ENCODE results near the gene SCRN1. TPM values are rescaled to one million over a fixed set of nuclear protein-coding genes. Genes with fewer than 3 reads are reported as not detected.
A peak's percentile ranks its signal among the peaks of the same experiment; 100 is the strongest.

SCRN1 gene
- total RNA-seq, 1 experiment from 2014 or later: 81.6 TPM

DNA sequence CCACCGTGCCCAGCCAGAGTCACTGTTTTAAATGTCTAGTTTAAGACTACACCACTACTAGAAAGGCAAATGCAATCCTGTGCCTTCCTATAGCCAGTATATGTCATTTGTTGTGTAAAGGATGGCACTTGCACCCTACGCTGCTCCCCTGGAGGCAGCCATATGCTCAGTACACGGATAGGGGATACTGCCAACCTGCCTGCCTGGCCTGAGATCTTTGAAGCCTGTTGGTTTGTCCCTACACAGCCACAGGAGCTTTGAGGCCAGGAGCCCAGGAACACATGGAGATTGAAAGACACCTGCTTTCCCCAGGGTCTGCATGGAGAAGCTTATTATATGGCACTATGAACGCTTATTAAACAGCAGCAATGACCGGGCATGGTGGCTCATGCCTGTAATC lies 2.3 kb upstream of the SCRN1 start:
- no peaks in the 10 kb centered on the region for H3K27me3 ChIP-seq (replicated peaks)
- H3K4me3 ChIP-seq: no peak overlapping the region
- no peak for DNase-seq (ENCODE audit: low read depth in 1 of 2, low spot score in 2 of 2)
- H3K9me3 ChIP-seq (replicated peaks): 0 out of 2 replicates have a peak, but pooled peaks cover 3% of the 10 kb centered on the region
- peaks cover 27% of the 10 kb centered on the region for H3K4me1 ChIP-seq (replicated peaks)
- H3K36me3 ChIP-seq: peaks cover 12% of the 10 kb centered on the region
- no peak overlapping the region for H3K27ac ChIP-seq

DNA sequence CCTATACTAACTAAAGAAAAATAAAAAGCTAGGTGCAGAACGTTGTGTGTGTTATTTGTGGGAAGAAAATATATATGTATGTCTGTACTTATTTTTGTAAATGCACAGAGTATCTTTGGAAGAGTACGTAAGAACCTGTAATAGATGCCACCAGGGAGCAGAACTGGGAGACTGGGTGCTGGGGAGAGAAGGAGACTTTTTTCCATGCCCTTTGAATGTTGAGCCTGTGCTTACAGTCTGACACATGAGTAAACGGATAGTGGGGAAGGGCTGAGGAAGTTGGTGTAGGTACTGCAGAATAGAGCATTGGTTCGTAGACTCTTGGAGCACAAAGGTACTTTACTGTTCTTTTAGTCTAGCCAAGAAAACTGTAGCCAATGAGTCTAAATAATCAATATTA lies 1.3 kb upstream of the SCRN1 start:
- Histone ChIP-seq H3K27me3 (replicated peaks) (no peaks in the 10 kb centered on the region), H3K9me3 (replicated peaks) (0 out of 2 replicates have a peak, but pooled peaks cover 3% of the 10 kb centered on the region), H3K36me3 (peaks cover 12% of the 10 kb centered on the region), H3K27ac (no peak overlapping the region), H3K4me3 (no peak overlapping the region), H3K4me1 (replicated peaks) (peaks cover 30% of the 10 kb centered on the region)
- DNase-seq (ENCODE audit: low read depth in 1 of 2, low spot score in 2 of 2): no peak

DNA sequence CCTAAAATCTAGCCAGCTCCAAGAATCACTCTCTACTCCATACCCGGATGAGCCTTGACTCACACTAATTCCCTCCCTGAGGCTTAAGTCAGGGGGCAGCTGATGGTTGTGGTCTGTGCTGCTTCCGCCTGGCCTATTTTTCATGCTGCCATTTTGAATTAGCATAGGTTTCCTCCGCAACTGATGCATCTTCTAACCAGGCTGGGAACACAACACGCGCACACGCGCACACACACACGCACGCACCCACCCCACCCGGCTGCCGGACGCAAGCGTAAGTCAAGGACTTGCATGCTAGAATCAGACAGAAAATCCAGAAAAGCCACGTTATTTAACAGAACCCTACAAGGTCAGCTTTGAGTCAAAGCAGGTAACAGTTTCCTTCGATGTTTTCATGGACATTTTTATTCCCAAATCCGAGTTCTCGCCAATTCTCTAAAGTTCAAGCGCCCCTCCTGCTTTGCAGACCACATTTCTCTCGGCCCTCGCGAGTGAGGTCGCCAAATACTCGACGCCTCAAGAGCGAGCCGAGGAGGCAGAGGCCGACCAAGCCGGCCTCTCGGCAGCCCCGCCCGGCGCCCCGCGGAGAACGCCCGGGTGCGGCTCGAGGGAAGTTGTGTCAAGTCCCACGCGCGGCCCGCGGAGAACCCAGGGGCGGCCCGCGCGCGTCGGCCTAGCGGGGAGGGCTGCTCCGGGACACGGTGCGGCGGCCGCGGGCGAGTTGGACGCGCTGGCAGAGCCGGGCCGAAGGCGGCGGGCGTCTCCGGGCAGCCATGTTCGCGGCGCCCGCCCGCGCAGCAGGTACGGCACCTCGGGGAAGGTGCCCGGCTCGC lies 961 bp downstream of the SCRN1 start:
- peak overlapping the region; percentile 92 for H3K27ac ChIP-seq
- H3K4me3 ChIP-seq: peak overlapping the region; percentile 95
- H3K27me3 ChIP-seq (replicated peaks): no peaks in the 10 kb centered on the region
- 0 out of 2 replicates have a peak, but pooled peaks cover 3% of the 10 kb centered on the region for H3K9me3 ChIP-seq (replicated peaks)
- DNase-seq (ENCODE audit: low read depth in 1 of 2, low spot score in 2 of 2): peak in 1 of 2 experiments; percentile 60
- peaks cover 12% of the 10 kb centered on the region for H3K36me3 ChIP-seq
- peaks cover 33% of the 10 kb centered on the region for H3K4me1 ChIP-seq (replicated peaks)

DNA sequence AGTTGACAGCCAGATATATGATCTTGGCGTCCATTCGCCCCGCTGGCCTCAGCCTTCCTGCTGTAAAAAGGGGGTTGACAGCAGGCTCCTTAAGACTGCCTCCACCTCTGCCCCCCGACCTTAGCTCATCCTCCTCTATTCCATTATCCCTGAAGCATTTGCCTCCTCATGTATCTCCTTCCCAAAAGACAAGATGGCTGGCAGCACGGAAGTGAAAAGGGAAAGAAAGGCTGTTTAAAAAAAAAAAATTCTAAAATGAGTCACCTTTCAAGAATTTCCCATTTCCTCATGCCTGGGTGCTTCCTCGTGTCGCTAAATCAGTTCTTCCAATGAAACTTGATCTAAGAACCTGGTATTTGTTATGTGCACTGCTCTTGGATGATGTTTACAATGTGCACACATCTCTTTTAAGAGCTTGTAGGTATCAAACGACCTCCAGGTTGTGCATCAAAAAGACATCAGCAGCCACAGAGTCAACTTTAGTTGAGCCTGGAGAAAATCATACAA lies 1.7 kb downstream of the SCRN1 start:
- Histone ChIP-seq H3K27ac (peak overlapping the region; percentile 92), H3K4me3 (peak overlapping the region; percentile 95), H3K9me3 (replicated peaks) (0 out of 2 replicates have a peak, but pooled peaks cover 3% of the 10 kb centered on the region), H3K4me1 (replicated peaks) (peaks cover 33% of the 10 kb centered on the region), H3K27me3 (replicated peaks) (no peaks in the 10 kb centered on the region), H3K36me3 (peaks cover 12% of the 10 kb centered on the region)
- DNase-seq (ENCODE audit: low read depth in 1 of 2, low spot score in 2 of 2): peak; percentile 57 to 92

DNA sequence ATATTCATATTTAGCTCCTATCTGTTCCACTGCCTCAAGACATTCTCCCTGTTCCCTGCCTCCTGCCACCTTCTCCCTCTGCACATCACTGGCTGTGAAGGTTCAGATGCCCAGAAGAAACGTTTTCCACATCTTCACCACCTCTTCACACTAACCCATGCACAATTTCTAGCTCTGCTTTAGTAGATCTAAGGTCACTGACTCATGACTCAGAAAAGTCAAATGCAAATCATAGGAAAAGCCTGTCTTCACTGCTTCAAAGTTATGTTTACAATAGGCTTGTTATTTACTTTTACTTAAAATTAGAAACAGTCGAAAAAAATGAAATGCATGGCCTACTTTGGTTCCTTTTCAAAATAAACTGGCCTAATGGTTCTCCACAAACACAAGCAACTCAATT lies 2.5 kb downstream of the SCRN1 start:
- peak in 1 of 2 experiments; percentile 52 for DNase-seq (ENCODE audit: low read depth in 1 of 2, low spot score in 2 of 2)

DNA sequence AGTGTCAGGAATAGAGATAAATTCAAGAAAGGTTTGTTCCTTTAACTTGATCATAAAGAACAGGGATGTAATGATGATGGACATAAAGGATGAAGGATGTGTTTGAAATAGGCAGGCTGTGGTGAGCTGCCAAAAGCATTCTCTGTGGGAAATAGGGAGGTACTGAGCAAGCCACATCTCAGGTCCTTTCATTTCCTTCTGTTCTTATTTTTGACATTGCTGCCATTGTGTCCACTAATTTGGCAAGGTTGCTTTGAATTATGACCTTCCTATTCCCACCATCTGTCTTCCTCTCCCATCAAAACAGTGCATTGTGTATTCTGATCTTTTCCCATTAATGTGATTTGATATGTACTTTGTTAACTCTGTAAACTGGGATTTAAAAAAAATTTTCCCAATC lies 9.4 kb downstream of the SCRN1 start:
- DNase-seq (ENCODE audit: low read depth in 1 of 2, low spot score in 2 of 2): no peak
- no peaks in the 10 kb centered on the region for H3K4me1 ChIP-seq (replicated peaks)
- no peak overlapping the region for H3K27ac ChIP-seq
- H3K4me3 ChIP-seq: no peak overlapping the region
- no peaks in the 10 kb centered on the region for H3K27me3 ChIP-seq (replicated peaks)
- peaks cover 7% of the 10 kb centered on the region for H3K36me3 ChIP-seq
- no peaks in the 10 kb centered on the region for H3K9me3 ChIP-seq (replicated peaks)

More for the DNA sequence above, 2.5 kb downstream of the SCRN1 start:
- H3K36me3 ChIP-seq: peaks cover 12% of the 10 kb centered on the region
- H3K9me3 ChIP-seq (replicated peaks): 0 out of 2 replicates have a peak, but pooled peaks cover 3% of the 10 kb centered on the region
- no peaks in the 10 kb centered on the region for H3K27me3 ChIP-seq (replicated peaks)
- H3K4me1 ChIP-seq (replicated peaks): peaks cover 33% of the 10 kb centered on the region
- peak overlapping the region; percentile 92 for H3K27ac ChIP-seq
- H3K4me3 ChIP-seq: no peak overlapping the region

DNA sequence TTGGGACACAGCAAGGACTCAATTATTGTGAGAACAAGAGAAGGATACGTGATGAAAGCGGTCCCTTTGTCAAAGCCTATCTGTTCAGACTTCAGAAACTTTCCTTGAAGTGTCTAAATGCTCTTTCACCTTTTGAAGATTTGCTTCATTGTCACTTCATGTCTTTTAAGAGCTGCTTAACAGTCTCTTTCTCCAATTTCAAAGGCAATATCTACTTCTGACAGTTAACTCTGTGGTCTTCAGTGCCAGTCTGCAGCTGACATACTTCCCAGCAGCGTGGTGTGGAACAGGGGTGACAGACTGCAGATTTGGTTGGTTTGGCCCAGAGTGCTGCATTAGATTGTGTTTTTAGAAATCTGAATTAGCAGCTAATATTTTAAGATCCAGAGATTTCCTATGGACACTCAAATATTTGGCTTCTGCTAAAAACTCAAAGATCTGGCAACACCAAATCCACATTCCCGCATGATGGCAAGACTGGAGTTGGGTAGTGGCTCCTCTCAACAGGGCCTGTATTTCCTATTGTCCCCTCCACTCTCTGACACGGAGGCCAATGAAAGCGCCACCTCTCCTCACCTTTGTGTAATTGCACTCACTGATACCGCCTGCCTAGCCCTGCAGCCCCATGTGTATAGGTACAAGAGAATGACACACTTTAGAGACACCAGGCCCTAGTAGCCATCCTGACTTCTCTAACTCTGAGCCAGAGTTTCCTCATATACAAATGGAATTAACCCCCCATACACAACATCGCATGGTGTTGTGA lies 11.5 kb downstream of the SCRN1 start:
- DNase-seq (ENCODE audit: low read depth in 1 of 2, low spot score in 2 of 2): no peak
- H3K4me3 ChIP-seq: no peak overlapping the region
- no peak overlapping the region for H3K27ac ChIP-seq
- peaks cover 10% of the 10 kb centered on the region; the same call in 1 of the 2 replicates for H3K36me3 ChIP-seq
- no peaks in the 10 kb centered on the region for H3K27me3 ChIP-seq (replicated peaks)
- no peaks in the 10 kb centered on the region for H3K4me1 ChIP-seq (replicated peaks)
- H3K9me3 ChIP-seq (replicated peaks): no peaks in the 10 kb centered on the region

DNA sequence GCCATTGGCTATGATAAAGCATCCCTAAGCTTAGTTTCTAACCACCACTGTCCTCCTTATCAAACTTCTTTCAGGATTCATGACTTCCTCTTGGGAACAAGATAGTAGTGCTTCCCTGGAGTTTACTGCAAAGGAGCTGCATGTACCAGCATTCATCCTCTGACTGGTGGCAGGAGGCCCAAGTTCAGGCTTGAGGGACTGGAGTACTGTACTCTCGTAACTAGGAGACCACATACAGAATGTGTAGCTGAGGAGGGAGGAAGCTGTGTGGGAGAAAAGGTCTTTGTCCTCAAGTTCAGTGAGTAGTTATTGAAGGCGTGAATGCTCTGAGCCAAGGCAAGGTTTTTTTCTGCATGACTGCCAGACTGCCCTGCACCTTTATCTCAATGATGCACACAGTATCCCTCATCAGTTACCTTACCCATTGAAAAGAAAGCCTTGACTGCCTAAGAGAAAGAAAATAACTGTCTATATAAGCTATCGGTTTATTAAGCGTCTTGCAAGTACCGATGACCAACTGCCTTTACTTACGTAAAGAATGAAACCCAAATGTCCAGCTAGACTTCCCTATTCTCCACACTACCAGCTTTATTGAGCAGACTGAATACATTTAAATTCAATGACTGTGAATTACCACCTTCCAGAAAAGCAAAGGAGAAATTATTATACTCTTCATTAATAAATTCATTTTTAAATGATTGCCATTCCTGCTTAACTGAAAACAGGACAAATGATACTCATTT lies 12.8 kb downstream of the SCRN1 start:
- no peak for DNase-seq (ENCODE audit: low read depth in 1 of 2, low spot score in 2 of 2)
- Histone ChIP-seq H3K36me3 (peaks cover 10% of the 10 kb centered on the region), H3K27ac (no peak overlapping the region), H3K9me3 (replicated peaks) (no peaks in the 10 kb centered on the region), H3K27me3 (replicated peaks) (no peaks in the 10 kb centered on the region), H3K4me1 (replicated peaks) (no peaks in the 10 kb centered on the region), H3K4me3 (no peak overlapping the region)

DNA sequence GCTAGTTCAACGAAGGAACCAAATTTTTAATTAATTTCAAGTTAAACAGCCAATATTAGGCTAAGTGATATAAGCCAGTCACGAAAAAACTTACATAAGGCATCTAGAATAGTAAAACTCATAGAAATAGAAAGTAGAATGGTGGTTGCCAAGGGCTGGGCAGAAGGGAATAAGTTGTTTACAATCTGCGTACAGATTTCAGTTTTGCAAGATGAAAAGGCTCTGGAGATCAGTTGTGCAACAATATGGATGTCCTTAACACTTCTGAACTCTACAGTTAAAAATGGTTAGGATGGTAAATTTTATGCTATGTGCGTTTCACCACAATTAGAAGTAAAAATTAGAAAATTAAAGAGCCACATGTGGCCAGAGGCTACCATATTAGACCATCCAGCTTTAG lies 13.3 kb downstream of the SCRN1 start:
- DNase-seq (ENCODE audit: low read depth in 1 of 2, low spot score in 2 of 2): no peak
- Histone ChIP-seq H3K36me3 (peaks cover 10% of the 10 kb centered on the region), H3K27ac (no peak overlapping the region), H3K4me3 (no peak overlapping the region), H3K9me3 (replicated peaks) (no peaks in the 10 kb centered on the region), H3K27me3 (replicated peaks) (no peaks in the 10 kb centered on the region), H3K4me1 (replicated peaks) (no peaks in the 10 kb centered on the region)

DNA sequence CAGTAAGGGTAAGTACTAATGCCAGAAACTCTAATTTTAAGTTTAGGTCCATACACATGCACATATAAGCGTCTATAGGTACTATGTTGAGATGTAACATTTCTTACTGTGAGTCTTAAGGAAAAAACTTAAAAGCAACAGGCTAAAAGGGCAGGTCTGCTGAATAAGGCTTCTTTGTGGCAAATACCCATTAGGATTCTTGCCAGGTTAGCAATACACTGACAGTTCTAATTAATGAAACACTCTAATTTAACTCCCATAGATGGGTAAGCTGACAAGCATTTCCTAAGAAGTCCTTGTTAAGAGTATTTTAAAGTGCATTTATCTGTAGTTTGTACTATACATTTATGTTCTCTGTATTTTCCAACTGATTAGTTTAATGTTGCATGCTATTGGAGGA lies 14.0 kb downstream of the SCRN1 start:
- Histone ChIP-seq H3K4me1 (replicated peaks) (no peaks in the 10 kb centered on the region; the same call in 1 of the 2 replicates), H3K36me3 (peaks cover 13% of the 10 kb centered on the region), H3K4me3 (no peak overlapping the region), H3K9me3 (replicated peaks) (no peaks in the 10 kb centered on the region), H3K27me3 (replicated peaks) (no peaks in the 10 kb centered on the region), H3K27ac (no peak overlapping the region)
- DNase-seq (ENCODE audit: low read depth in 1 of 2, low spot score in 2 of 2): no peak

DNA sequence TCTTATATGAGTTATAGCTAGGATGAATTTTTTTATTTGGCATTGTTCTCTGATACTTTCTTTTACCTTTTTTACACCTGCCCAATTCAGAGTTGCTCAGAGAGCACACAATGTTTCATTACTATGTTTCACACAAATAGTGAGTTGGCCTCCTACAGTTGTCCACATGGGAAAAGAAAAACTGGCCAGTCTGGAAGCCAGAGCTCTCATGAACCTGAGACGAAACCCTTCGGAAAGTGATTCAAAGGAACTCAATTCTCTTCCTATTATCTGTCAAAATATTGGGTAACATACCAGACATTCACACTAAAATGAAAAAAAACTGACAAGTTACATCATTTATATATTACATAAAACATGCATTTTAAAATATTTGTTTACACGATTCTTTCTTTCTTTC lies 15.3 kb downstream of the SCRN1 start:
- H3K36me3 ChIP-seq: peaks cover 17% of the 10 kb centered on the region
- peaks cover 6% of the 10 kb centered on the region for H3K4me1 ChIP-seq (replicated peaks)
- no peaks in the 10 kb centered on the region for H3K27me3 ChIP-seq (replicated peaks)
- H3K27ac ChIP-seq: no peak overlapping the region
- DNase-seq (ENCODE audit: low read depth in 1 of 2, low spot score in 2 of 2): no peak
- no peaks in the 10 kb centered on the region for H3K9me3 ChIP-seq (replicated peaks)
- no peak overlapping the region for H3K4me3 ChIP-seq

DNA sequence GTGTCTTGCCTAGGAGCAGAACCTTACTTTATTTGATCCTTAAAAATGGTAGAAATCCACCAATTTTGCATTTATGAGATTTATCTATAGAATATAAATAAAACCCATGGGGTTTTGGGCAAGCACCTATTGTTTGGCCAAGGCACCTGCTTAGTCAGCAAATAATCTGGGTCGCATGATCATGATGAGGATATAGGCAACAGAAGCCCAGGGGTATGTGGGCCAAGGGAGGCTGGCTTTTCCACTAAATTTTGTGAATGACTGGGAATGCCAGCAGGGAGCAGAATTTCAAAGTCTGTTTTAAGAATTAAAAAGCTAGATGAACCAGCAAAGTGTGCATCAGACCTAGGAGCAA lies 17.3 kb downstream of the SCRN1 start:
- H3K9me3 ChIP-seq (replicated peaks): no peaks in the 10 kb centered on the region
- no peak overlapping the region for H3K27ac ChIP-seq
- no peak for DNase-seq (ENCODE audit: low read depth in 1 of 2, low spot score in 2 of 2)
- peaks cover 14% of the 10 kb centered on the region for H3K4me1 ChIP-seq (replicated peaks)
- H3K36me3 ChIP-seq: peaks cover 14% of the 10 kb centered on the region; the same call in 1 of the 2 replicates
- H3K4me3 ChIP-seq: no peak overlapping the region
- no peaks in the 10 kb centered on the region for H3K27me3 ChIP-seq (replicated peaks)

DNA sequence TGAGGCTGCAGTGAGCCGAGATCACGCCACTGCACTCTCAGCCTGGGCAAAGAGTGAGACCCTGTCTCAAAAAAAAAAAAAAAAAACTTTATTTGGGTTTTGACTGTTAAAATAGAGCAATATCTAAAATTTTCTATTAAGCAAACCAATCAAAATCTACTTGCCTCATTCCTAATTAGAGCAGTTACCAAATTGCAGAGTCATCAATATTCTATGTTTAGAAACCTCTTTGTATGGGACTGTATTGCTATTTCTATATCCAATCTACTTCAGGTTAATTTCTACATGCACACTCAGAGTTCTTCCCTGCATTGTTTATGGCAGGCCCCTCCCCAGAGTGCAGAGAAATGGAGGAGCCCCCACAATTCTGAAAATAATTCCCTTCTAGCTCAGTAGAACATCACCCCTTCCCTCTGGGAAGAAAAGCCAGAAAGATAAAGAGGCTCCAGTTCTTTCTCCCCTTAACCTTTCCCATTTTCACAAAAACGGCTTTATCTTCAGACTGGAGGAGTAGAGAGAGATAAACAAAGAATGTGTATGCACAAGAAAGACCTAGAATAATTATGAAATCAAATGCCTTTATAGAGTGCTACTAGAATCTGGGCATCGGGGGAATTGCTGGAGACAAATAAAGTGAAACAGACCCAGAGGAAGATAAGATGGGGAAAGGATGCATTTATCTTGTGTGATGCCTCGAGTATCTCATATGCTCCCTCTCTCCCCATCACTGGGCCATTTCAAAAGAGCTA lies 17.9 kb downstream of the SCRN1 start:
- Histone ChIP-seq H3K9me3 (replicated peaks) (no peaks in the 10 kb centered on the region), H3K27ac (no peak overlapping the region), H3K27me3 (replicated peaks) (no peaks in the 10 kb centered on the region), H3K4me3 (no peak overlapping the region), H3K4me1 (replicated peaks) (peaks cover 14% of the 10 kb centered on the region), H3K36me3 (peaks cover 16% of the 10 kb centered on the region)
- DNase-seq (ENCODE audit: low read depth in 1 of 2, low spot score in 2 of 2): no peak
